Parathyroid adenoma (tissue), 2 donors: Measurements from ENCODE around the gene WNT10A.

ENCODE experiments used
- H2AFZ ChIP-seq: fragments of 300-600 bp; sonication (generic); one replicate; pipeline ENCODE4 v1.7.0; 2017; ENCODE audit warnings: antibody characterized with exemption, mild to moderate bottlenecking
- H3K27ac ChIP-seq: fragments of 300-600 bp; sonication (generic); one replicate; pipeline ENCODE4 v1.7.0; 2017
- H3K27me3 ChIP-seq: fragments of 300-600 bp; sonication (generic); one replicate; pipeline ENCODE4 v1.7.0; 2017; ENCODE audit warnings: low read length; ENCODE audit not compliant: control insufficient read depth, insufficient read depth
- H3K36me3 ChIP-seq: fragments of 300-600 bp; sonication (generic); one replicate; pipeline ENCODE4 v1.7.0; 2017; ENCODE audit warnings: low read length; ENCODE audit not compliant: control insufficient read depth, insufficient read depth
- H3K4me1 ChIP-seq: fragments of 300-600 bp; sonication (generic); one replicate; pipeline ENCODE4 v1.7.0; 2017; ENCODE audit warnings: control low read depth
- H3K4me2 ChIP-seq: fragments of 300-600 bp; sonication (generic); one replicate; pipeline ENCODE4 v1.7.0; 2017; ENCODE audit warnings: low read length
- H3K4me3 ChIP-seq: fragments of 300-600 bp; sonication (generic); one replicate; pipeline ENCODE4 v1.7.0; 2017; ENCODE audit warnings: low read depth, low read length
- H3K79me2 ChIP-seq: fragments of 300-600 bp; sonication (generic); one replicate; pipeline ENCODE4 v1.7.0; 2017; ENCODE audit warnings: control low read depth
- H3K9ac ChIP-seq: fragments of 300-600 bp; sonication (generic); one replicate; pipeline ENCODE4 v1.7.0; 2017; ENCODE audit warnings: mild to moderate bottlenecking
- H3K9me3 ChIP-seq: fragments of 300-600 bp; sonication (generic); one replicate; pipeline ENCODE4 v1.7.0; 2017; ENCODE audit warnings: low read length; ENCODE audit not compliant: control insufficient read depth
- CTCF ChIP-seq: fragments of 300-600 bp; sonication (generic); IDR thresholded peaks from one replicate; pipeline ENCODE4 v1.7.0; 2017; ENCODE audit warnings: antibody characterized with exemption, mild to moderate bottlenecking
- donor health status: primary hyperparathyroidism.

Gene WNT10A

GRCh38 chr2:218894880-218895157 is 14.2 kb downstream of the WNT10A start:
- no peak for TF ChIP-seq CTCF
- Histone ChIP-seq H3K79me2 (no peaks in the 10 kb centered on the region), H3K36me3 (no peaks in the 10 kb centered on the region), H3K4me3 (no peak overlapping the region), H2AFZ (no peak overlapping the region), H3K27me3 (peaks cover 8% of the 10 kb centered on the region), H3K9me3 (no peaks in the 10 kb centered on the region), H3K4me2 (no peak overlapping the region), H3K27ac (no peak overlapping the region), H3K4me1 (peaks cover 7% of the 10 kb centered on the region), H3K9ac (no peak overlapping the region)

GRCh38 chr2:218895326-218895725 is 14.7 kb downstream of the WNT10A start:
- Histone ChIP-seq H2AFZ (no peak overlapping the region), H3K4me1 (peaks cover 7% of the 10 kb centered on the region), H3K27me3 (peaks cover 8% of the 10 kb centered on the region), H3K79me2 (no peaks in the 10 kb centered on the region), H3K4me3 (no peak overlapping the region), H3K4me2 (no peak overlapping the region), H3K27ac (no peak overlapping the region), H3K36me3 (no peaks in the 10 kb centered on the region), H3K9me3 (no peaks in the 10 kb centered on the region), H3K9ac (no peak overlapping the region)
- TF ChIP-seq CTCF = no peak

- no peak for TF ChIP-seq CTCF
- Histone ChIP-seq H3K4me2 (no peak overlapping the region), H3K79me2 (no peaks in the 10 kb centered on the region), H3K4me1 (peaks cover 7% of the 10 kb centered on the region), H3K36me3 (no peaks in the 10 kb centered on the region), H3K4me3 (no peak overlapping the region), H3K27ac (no peak overlapping the region), H3K27me3 (peaks cover 8% of the 10 kb centered on the region), H3K9me3 (no peaks in the 10 kb centered on the region), H3K9ac (no peak overlapping the region), H2AFZ (no peak overlapping the region)
Observed at GRCh38 chr2:218895759-218896500, 15.3 kb downstream of the WNT10A start.

GRCh38 chr2:218896501-218897393 is 16.1 kb downstream of the WNT10A start:
- Histone ChIP-seq H3K27ac (no peak overlapping the region), H3K4me2 (no peak overlapping the region), H3K4me1 (peaks cover 7% of the 10 kb centered on the region), H3K36me3 (no peaks in the 10 kb centered on the region), H3K9ac (no peak overlapping the region), H3K4me3 (no peak overlapping the region), H2AFZ (peak overlapping the region; percentile 34), H3K79me2 (no peaks in the 10 kb centered on the region), H3K9me3 (no peaks in the 10 kb centered on the region), H3K27me3 (peaks cover 8% of the 10 kb centered on the region)
- TF ChIP-seq CTCF = no peak
